Measurements from ENCODE around the gene ASB9. TPM values are rescaled to one million over a fixed set of nuclear protein-coding genes. Genes with fewer than 3 reads are reported as not detected.

The ASB9 gene
- polyA plus RNA-seq, 3 donors: 10.5 to 13.7 (median 13.5) TPM

GRCh38 chrX:15271757-15272156 lies 1.9 kb upstream of the ASB9 start:
- DNase-seq (ENCODE audit: extremely low read depth in 1 of 11, low read depth in 9 of 11, low spot score in 4 of 11): no peak

- DNase-seq (ENCODE audit: extremely low read depth in 1 of 11, low read depth in 9 of 11, low spot score in 4 of 11): no peak
Observed at GRCh38 chrX:15269120-15269519, 763 bp downstream of the ASB9 start.

- DNase-seq (ENCODE audit: extremely low read depth in 1 of 11, low read depth in 9 of 11, low spot score in 4 of 11): no peak
Observed at GRCh38 chrX:15254852-15255251, 15.0 kb downstream of the ASB9 start.

- no peak for DNase-seq (ENCODE audit: extremely low read depth in 1 of 11, low read depth in 9 of 11, low spot score in 4 of 11)
Observed at GRCh38 chrX:15245896-15246295, 24.0 kb downstream of the ASB9 start.

GRCh38 chrX:15244421-15244820 lies 25.5 kb downstream of the ASB9 start:
- DNase-seq (ENCODE audit: extremely low read depth in 1 of 11, low read depth in 9 of 11, low spot score in 4 of 11): no peak

GRCh38 chrX:15242899-15243555 lies 26.9 kb downstream of the ASB9 start:
- DNase-seq (ENCODE audit: extremely low read depth in 1 of 11, low read depth in 9 of 11, low spot score in 4 of 11): peak in 8 of 11 donors; percentile 7 to 36 (median 16)

- DNase-seq (ENCODE audit: extremely low read depth in 1 of 11, low read depth in 9 of 11, low spot score in 4 of 11): peak in 1 of 11 donors; percentile 8
Observed at GRCh38 chrX:15241301-15241700, 28.6 kb downstream of the ASB9 start.

GRCh38 chrX:15240414-15240813 lies 29.5 kb downstream of the ASB9 start:
- DNase-seq (ENCODE audit: extremely low read depth in 1 of 11, low read depth in 9 of 11, low spot score in 4 of 11): no peak

- no peak for DNase-seq (ENCODE audit: extremely low read depth in 1 of 11, low read depth in 9 of 11, low spot score in 4 of 11)
Observed at GRCh38 chrX:15236146-15236545, 33.7 kb downstream of the ASB9 start.

- no peak for DNase-seq (ENCODE audit: extremely low read depth in 1 of 11, low read depth in 9 of 11, low spot score in 4 of 11)
Observed at GRCh38 chrX:15235001-15235400, 34.9 kb downstream of the ASB9 start.

- no peak for DNase-seq (ENCODE audit: extremely low read depth in 1 of 11, low read depth in 9 of 11, low spot score in 4 of 11)
Observed at GRCh38 chrX:15233416-15234015, 36.4 kb downstream of the ASB9 start.

- DNase-seq (ENCODE audit: extremely low read depth in 1 of 11, low read depth in 9 of 11, low spot score in 4 of 11): no peak
Observed at GRCh38 chrX:15224747-15225146, 45.1 kb downstream of the ASB9 start.

- no peak for DNase-seq (ENCODE audit: extremely low read depth in 1 of 11, low read depth in 9 of 11, low spot score in 4 of 11)
Observed at GRCh38 chrX:15221321-15221720, 48.6 kb downstream of the ASB9 start.

- no peak for DNase-seq (ENCODE audit: extremely low read depth in 1 of 11, low read depth in 9 of 11, low spot score in 4 of 11)
Observed at GRCh38 chrX:15217161-15217560, 52.7 kb downstream of the ASB9 start.

GRCh38 chrX:15216280-15216679 lies 53.6 kb downstream of the ASB9 start:
- DNase-seq (ENCODE audit: extremely low read depth in 1 of 11, low read depth in 9 of 11, low spot score in 4 of 11): no peak

- DNase-seq (ENCODE audit: extremely low read depth in 1 of 11, low read depth in 9 of 11, low spot score in 4 of 11): no peak
Observed at GRCh38 chrX:15215366-15215765, 54.5 kb downstream of the ASB9 start.

GRCh38 chrX:15214588-15214987 lies 55.3 kb downstream of the ASB9 start:
- no peak for DNase-seq (ENCODE audit: extremely low read depth in 1 of 11, low read depth in 9 of 11, low spot score in 4 of 11)

- no peak for DNase-seq (ENCODE audit: extremely low read depth in 1 of 11, low read depth in 9 of 11, low spot score in 4 of 11)
Observed at GRCh38 chrX:15209096-15209495, 60.8 kb downstream of the ASB9 start.

GRCh38 chrX:15207994-15208393 lies 61.9 kb downstream of the ASB9 start:
- no peak for DNase-seq (ENCODE audit: extremely low read depth in 1 of 11, low read depth in 9 of 11, low spot score in 4 of 11)

GRCh38 chrX:15207384-15207783 lies 62.5 kb downstream of the ASB9 start:
- DNase-seq (ENCODE audit: extremely low read depth in 1 of 11, low read depth in 9 of 11, low spot score in 4 of 11): no peak

GRCh38 chrX:15206306-15206705 lies 63.6 kb downstream of the ASB9 start:
- no peak for DNase-seq (ENCODE audit: extremely low read depth in 1 of 11, low read depth in 9 of 11, low spot score in 4 of 11)
